GM18502 (cell line): Measurements from ENCODE around the gene SYT14.
"Not testable (repeated sequence)": the region's sequence is repeated elsewhere in the genome, so short reads cannot be mapped to it uniquely, and the experiment has no call there.

Experiments
- ATAC-seq: cut with Tn5 transposase; IDR thresholded peaks from one replicate; pipeline ENCODE4 v1.9.1; 2021; ENCODE audit warnings: mild to moderate bottlenecking; ENCODE audit not compliant: unreplicated experiment, poor library complexity

The SYT14 gene

DNA sequence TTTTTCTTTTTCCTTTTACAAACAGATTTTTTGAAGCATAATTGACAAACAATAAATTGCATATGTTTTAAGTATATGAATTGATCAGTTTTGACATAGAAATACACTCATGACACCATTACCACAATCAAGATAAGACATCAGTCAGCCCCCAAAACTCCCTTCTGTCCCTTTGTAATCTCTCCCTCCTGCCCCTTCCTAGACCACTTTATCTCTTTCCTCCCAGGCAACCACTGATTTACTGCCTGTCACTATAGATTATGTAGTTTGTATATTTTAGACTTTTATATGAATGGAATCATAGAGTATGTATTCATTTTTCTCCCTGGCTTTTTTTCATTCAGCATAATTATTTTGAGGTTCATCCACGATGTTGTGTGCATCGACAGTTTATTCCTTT is 6.9 kb upstream of the SYT14 start:
- no peak for ATAC-seq

DNA sequence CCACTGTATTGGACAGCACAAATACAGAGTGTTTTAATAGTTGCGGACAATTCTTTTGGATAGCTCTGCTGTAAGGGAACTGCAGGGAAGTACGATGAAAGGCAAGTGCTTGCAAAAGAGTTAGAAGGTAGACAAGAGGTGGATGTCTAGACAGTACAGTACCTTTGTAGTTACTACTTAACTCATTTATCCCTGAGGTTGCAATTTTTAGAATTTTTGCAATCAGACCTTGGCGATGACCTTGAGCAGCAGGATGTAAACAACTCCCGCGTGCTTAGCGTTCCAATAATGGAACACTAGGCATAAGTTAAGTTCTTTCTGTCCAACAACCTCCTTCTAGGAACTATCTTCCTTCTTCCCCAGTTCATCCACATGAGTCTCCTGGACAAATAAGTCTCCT is 1.9 kb upstream of the SYT14 start:
- ATAC-seq: no peak

DNA sequence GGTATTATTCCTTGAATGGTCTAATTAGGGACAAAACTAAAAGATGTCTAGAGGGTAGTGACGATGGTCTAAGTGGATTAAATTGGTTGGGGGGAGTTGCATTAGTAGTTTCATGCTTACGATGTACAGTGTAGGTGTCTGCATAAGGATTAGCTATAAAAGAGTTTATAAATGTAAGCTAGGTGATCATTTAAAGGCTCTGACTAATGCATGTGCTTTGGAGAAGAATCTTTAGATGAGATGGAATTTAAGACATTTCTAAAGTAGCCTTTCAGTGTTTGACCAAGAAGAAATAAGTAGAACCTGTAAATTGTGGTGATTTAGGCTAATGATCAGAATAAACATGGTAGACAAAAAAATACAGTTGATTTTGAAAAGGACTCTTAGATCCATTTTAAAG is 7.4 kb downstream of the SYT14 start:
- no peak for ATAC-seq

DNA sequence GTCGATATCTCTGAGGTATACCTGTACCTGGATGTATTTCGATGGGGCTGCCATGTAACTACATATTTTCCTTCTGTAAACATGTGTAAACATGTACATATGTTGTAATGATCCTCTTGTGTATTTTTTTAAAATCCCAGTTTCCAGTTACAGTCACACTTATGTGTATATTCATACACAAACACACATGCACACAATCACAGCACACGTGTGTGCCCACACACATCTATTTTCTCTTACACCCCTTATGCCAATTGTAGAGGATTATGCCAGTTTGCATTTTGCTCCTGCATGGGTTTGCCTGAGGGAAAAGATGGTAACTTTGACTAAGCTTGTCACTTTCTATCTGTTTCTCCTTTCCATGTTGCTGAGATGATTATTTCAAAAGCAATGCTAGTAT is 10.1 kb downstream of the SYT14 start:
- no peak for ATAC-seq

DNA sequence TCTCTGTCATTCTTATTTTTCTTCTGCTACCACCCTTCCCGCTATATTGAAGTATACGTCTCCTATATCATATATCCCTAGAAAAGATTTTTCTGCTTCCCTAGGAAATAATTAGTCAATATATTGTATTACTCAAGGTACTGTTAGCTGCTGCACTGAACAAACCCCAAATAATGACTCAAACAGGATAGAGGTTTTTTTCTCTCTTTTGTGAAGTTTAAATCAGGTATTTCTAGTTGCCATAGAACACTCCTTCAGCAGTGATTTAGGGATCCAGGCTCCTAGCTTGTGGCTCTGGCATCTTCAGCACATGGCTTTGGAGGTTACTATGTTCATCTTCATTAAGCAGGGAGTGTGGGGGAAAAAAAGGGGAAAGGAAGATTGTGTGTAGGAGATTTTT is 18.1 kb downstream of the SYT14 start:
- no peak for ATAC-seq

- no peak for ATAC-seq
These were observed 21.6 kb downstream of the SYT14 start for GRCh38 chr1:209959623-209960022.

- no peak for ATAC-seq
These were observed 22.9 kb downstream of the SYT14 start for GRCh38 chr1:209960926-209961325.

DNA sequence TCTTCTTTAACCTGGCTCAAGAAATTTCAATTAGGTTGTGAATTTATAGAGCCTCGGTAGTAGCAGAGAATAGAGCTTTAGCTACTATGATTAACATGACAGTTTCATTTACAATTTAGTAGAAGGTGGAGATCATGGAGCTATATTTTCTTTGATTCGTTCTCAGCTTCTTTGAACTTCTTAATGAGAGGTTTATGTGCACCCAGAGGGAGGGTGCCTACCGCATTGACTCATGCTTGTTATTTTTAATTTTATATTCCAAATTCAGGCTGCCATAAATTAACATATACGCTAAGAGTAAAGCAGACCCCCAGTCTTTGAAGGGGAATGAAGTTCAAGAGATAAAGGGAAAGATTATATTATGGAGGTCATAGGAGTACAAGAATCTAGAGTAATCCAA is 24.4 kb downstream of the SYT14 start:
- ATAC-seq: no peak

- no peak for ATAC-seq
These were observed 24.8 kb downstream of the SYT14 start for GRCh38 chr1:209962856-209963255.

DNA sequence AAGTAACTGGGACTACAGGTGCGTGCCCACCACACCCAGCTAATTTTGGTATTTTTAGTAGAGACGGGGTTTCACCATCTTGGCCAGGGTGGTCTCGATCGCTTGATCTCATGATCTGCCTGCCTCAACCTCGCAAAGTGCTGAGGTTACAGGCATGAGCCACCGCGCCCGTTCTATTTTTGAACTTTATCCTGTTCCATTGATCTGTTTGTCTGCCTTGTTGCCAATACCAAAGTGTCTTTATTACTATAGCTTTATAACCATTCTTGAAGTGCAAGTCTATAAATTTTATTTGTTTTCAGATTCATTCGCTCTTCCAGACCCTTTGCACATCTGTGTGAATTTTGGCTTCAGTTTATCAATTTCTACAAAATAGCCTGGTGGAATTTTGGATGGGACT is 28.0 kb downstream of the SYT14 start:
- no peak for ATAC-seq

- ATAC-seq: not testable (repeated sequence)
These were observed 40.7 kb downstream of the SYT14 start for GRCh38 chr1:209978721-209979120.

GRCh38 chr1:209983953-209984352 is 45.9 kb downstream of the SYT14 start:
- ATAC-seq: no peak

DNA sequence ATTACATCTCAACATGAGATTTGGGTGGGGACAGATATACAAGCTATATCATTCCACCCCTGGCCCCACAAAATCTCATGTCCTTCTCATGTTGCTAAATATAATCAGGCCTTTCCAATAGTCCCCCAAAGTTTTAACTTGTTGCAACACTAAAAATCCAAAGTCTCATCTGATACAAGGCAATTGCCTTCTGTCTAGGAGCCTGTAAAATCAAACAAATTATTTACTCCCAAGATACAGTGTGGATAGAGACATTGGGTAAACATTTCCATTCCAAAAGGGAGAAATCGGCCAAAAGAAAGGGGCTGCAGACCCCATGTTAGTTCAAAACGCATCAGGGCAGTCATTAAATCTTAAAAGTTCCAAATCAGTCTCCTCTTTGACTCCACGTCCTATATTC is 47.0 kb downstream of the SYT14 start:
- ATAC-seq: no peak

DNA sequence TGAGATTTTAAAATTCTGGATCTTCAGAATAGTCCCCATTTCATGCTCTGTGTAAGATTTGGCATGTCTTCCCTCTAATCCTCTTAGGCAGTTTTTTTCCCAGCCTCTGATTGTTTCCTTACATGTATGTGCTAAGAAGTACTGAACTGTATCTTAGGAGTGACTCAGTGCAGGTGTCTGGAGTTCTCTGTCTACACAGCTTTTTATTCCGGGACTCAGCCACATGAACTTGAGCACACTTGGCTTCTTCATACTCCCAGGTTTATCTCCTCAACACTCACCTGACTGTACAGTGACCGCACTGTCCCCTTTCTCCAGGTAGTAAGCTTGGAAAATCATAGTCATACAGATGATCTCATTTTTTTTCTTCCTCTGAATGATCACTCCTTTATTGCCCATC is 50.7 kb downstream of the SYT14 start:
- ATAC-seq: no peak

DNA sequence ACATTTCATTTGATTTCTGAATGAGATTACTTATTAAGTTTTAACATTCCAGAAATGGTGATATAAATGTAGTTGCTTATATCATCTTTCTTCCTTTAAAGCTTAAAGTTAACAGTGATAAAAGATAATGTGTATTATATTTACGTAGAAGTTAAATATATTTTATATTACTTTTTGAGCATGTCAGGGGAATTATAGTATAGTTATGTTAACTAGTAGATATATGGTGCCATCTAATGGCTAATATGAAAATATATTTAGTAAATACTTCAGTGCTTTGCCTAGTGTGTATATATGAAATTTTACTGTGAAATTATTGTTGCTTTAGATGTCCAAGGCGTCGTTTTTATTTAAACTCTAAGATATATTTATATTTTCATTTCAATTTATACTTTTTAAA is 51.5 kb downstream of the SYT14 start:
- no peak for ATAC-seq

GRCh38 chr1:209993061-209993830 is 55.2 kb downstream of the SYT14 start:
- ATAC-seq: no peak

GRCh38 chr1:209996348-209996747 is 58.3 kb downstream of the SYT14 start:
- ATAC-seq: no peak

DNA sequence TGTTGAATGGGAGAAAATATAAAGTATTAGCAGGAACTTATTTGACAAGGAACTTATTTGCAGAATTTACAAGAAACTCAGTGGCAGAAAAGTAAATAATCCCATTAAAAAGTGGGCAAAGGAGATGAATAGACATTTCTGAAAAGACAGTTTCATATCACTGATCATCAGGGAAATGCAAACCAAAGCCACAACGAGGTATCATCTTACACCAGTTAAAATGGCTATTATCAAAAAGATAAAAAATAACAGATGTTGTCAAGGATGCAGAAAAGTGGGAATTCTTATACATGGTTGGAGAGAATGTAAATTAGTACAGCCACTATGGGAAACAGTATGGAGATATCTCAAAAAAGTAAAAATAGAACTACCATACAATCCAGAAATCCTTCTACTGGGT is 61.0 kb downstream of the SYT14 start:
- ATAC-seq: no peak

GRCh38 chr1:210001751-210002150 is 63.7 kb downstream of the SYT14 start:
- ATAC-seq: no peak

- no peak for ATAC-seq
These were observed 65.5 kb downstream of the SYT14 start for GRCh38 chr1:210003501-210003900.

GRCh38 chr1:210010161-210010560 is 72.1 kb downstream of the SYT14 start:
- ATAC-seq: no peak

DNA sequence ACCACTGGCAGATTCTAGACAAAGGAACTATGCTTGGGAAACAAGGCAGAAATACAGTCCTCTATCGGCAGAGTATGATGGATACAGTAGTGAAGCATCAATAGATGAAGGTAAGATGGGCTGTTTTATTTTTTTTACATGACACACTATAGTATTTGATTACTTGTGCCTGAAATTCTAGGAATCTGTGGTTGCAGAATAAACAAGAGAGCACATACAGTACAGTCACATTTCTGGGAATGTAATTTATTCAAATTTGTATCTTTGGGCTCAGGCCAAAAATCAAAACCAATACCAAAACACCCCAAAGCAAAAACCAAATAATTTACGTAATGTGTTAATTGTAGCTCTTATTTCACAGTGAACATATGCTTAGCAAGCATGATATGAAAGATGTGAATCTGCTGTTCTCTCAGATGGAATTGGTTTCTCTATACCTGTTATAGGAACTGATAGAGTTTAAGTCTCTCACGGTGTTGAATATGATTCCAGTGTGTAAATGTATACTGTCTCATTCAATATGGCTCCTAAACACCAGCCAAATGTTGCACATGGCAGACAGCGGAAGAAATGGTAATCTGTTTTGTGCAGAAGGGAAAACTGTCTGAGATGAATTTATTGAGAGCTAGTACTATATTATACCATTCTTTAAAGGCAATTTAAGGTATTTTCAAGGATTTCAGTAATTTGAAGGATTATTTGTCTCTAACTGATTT is 83.3 kb downstream of the SYT14 start:
- ATAC-seq: no peak
